GM18498 (cell line): Measurements from ENCODE around the gene PDXK.
"Not testable (repeated sequence)": the region's sequence is repeated elsewhere in the genome, so short reads cannot be mapped to it uniquely, and the experiment has no call there.

Experiments
- ATAC-seq: cut with Tn5 transposase; IDR thresholded peaks from one replicate; pipeline ENCODE4 v1.9.1; 2021; ENCODE audit warnings: mild to moderate bottlenecking, moderate library complexity; ENCODE audit not compliant: unreplicated experiment

PDXK gene

DNA sequence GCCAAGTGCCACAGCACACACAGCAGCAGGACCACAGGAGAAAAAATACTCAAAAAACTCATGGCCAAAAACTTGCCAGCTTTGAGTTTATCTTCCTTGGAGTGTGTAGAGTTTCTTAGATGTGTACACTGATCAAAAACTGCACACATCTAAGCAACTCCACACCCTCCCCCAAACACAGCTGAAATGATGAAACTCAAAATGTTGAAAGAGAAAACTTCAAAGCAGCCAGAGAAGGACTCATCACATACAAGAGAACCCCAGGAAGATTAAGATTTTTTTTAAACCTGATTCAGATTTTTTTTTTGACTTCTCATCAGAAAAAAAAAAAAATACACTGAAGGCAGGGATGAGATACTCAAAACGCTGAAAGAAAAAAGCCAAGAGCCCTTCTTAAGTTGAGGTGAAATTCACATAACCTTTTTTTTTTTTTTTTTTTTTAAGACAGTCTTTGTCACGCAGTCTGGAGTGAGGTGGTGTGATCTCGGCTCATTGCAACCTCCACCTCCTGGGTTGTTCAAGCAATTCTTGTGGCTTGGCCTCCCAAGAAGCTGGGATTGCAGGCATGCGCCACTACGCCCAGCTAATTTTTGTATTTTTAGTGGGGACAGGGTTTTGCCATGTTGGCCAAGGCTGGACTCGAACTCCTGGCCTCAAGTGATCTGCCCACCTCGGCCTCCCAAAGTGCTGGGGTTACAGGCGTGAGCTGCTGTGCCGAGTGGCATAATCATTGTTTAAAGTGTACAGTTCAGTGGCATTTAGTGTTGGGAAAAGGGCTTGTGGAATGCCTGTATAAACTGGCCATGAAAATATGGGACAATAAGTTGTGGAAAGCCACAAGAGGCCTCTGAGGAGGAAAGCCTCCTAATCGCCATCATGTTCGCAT lies 20.9 kb upstream of the PDXK start:
- no peak for ATAC-seq

- not testable (repeated sequence) for ATAC-seq
These were observed 19.5 kb upstream of the PDXK start for GRCh38 chr21:43699492-43699777.

GRCh38 chr21:43699933-43700599 lies 18.9 kb upstream of the PDXK start:
- ATAC-seq = no peak

GRCh38 chr21:43701936-43702784 lies 16.8 kb upstream of the PDXK start:
- ATAC-seq = no peak

DNA sequence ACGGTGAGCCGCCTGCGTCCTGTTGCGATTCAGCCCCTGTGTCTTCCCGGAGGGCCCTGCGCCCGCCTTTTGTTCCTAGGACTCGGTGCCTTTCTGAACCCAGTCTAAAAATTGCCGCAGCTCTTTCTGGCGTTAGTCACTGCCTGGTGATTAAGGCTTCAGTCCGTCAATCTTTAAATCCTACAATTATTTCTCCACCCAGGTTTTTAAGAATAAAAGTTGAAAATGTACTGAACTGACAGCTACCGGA lies 16.2 kb upstream of the PDXK start:
- no peak for ATAC-seq

- no peak for ATAC-seq
These were observed 15.7 kb upstream of the PDXK start for GRCh38 chr21:43703035-43703880.

GRCh38 chr21:43707462-43707861 lies 11.5 kb upstream of the PDXK start:
- ATAC-seq = no peak

DNA sequence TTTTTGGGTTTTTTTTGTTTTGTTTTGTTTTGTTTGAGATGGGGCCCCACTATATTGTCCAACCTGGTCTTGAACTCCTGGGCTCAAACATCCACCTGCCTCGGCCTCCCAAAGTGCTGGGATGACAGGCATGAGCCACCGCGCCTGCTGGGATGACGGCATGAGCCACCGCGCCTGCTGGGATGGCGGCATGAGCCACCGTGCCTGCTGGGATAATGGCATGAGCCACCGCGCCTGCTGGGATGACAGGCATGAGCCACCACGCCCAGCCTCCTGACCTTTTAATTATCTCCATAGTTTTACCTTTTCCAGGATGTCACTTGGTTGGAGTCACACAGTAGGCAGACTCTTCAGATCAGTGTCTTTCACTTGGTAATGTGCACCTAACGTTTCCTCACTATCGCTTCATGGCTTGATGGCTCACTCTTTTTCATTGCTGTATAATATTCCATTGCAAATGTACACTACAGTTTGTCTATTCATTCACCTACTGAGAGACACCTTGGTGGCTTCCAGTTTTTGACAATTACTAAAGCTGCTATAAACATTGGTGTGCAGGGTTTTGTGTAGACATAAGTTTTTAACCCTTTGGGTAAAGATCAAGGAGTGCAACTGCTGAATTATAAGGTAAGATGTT lies 10.1 kb upstream of the PDXK start:
- no peak for ATAC-seq

DNA sequence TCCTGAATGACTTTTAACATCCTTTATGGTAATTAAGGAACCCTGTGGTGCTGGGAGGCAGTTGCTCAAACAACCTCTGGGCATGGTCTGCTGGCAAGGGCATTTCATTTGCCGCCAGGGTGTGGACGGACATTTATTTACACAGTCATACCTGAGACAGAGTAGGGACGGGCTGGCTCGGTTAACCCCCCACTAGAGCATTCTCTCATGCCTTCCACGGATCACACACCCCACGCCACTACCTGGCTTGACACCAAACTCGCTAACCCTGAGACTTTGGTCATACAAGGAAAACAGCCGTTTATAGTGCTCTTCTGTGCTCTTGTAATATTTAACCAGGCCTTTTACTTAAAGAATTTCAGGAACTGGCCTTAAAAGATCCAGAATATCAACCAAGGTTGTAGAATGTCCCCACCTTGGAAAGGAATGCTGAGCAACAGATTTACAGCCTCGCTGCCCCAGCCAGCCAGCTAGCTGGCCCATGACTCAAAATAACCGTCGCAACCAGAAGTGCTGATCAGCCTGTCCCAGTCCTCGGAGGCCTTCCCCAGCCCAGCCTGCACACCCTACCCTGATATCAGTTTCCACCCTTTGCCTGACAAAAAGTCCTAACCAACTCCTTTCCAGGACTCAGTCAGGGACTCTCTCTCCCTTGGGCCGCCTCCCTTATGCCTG lies 6.5 kb upstream of the PDXK start:
- no peak for ATAC-seq

- ATAC-seq = not testable (repeated sequence)
These were observed 5.8 kb upstream of the PDXK start for GRCh38 chr21:43713123-43713522.

GRCh38 chr21:43716376-43717165 lies 2.4 kb upstream of the PDXK start:
- ATAC-seq = no peak

DNA sequence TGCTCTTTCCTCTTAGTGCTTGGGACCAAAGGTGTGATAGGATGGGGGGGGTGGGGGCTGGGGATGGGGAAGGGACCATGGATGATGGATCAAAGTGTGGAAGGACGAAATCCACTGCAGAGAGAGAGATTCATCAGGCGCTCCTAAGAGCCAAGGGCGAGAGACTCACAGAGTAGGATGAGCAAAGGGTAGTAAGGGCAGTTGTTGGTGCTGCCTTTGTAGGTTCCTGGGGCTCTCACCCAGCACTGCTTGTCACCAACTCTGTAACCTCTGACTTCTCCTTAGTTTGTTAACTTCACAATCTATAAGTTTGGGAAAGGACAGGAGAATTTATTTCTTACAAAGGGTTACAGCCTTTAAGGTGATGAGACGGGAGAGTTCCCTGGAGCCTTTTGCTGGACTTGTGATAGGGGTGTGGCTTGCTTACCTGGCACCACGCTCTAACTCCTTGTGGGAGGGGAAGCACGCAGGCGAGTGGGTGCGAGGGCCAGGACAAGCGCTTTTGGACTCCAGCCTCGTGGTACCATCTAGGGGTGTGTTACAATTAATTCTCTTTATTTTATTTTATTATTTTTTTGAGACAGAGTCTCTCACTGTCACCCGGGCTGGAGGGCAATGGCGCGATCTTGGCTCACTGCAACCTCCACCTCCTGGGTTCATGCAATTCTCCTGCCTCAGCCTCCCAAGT lies 1.6 kb upstream of the PDXK start:
- ATAC-seq = no peak

GRCh38 chr21:43717967-43718871 lies 710 bp upstream of the PDXK start:
- ATAC-seq = no peak

DNA sequence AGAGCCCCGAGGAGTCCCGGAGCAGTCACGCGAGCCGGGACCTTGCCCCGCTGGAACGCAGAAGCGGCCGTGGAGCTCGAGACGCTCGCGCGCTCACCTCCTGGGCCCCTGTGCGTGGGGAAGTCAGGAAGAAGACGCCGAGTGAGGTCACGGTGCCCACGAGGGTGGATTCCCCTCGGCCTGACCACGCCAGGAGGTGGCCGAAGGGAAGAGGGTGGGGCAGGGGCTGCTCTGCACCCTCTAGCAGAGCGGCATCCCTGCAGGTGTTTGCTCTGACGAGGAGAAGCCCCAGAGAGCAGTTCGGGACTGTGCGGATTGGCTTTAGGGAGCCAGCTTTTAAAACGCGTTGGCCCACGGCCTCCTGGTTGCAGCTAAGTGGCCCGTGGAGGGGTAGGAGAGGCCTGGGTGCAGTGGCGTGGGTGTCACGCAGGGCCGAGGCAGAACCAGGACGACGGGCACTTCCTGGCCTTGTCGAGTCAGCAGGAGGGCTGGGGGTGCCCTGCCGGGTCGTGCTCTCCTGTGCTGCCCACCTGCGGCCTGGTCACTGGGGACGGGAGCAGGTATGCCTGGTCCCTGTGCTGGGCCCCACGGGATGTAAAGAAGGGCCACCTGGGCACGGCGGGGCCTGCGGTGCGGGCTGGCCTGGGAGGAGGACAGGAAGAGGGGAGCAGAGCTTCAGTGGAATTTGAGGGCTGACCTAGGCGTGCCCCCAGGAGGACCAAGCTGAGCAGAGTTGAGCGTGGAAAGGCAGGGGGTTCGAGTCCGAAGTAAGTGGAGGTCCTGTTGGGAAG lies 1.0 kb downstream of the PDXK start:
- ATAC-seq = peak; percentile 2

GRCh38 chr21:43720539-43721166 lies 1.7 kb downstream of the PDXK start:
- no peak for ATAC-seq

DNA sequence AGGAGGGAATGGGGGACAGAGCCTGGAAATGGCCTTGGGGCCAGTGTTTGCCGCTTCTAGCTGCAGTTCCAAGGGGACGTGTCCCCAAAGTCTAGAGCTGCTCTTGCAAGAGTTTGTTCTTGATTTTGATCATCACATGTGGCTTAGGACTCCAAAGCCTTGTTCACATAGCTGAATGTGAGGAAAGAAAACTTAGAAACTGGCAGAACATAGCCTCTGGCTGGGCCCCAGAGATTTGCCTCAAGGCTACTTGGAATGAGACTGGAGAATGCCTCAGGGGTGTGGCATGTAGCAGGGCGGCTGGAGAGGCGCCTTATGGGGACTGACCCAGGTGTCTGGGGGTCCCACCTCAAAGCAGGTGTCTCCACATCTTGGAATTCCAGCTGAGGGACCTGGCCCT lies 2.3 kb downstream of the PDXK start:
- no peak for ATAC-seq
